Measurements from ENCODE around the gene SLC39A2. TPM values are rescaled to one million over a fixed set of nuclear protein-coding genes. Genes with fewer than 3 reads are reported as not detected.
A peak's percentile ranks its signal among the peaks of the same experiment; 100 is the strongest.

Gene SLC39A2
- total and polyA plus RNA-seq, 2 experiments from 2014 or later = 4.2 to 6.2 TPM

- peak overlapping the region; percentile 87 for H3K4me2 ChIP-seq
- H4K20me1 ChIP-seq (ENCODE audit: insufficient read depth, poor library complexity, severe bottlenecking) = no peaks in the 10 kb centered on the region
- H2AFZ ChIP-seq = peak overlapping the region; percentile 92
- 14% methylated on average over 8 of the region's 8 CpGs for WGBS (ENCODE audit: low lambda C conversion rate, missing lambda C conversion rate)
- H3K79me2 ChIP-seq = no peaks in the 10 kb centered on the region
- TF ChIP-seq EZH2 (IDR thresholded peaks at IDR 0.05; ENCODE audit: borderline replicate concordance) (no peak), CTCF (IDR thresholded peaks at IDR 0.05; ENCODE audit: poor library complexity) (no peak), EZH2phosphoT487 (IDR thresholded peaks at IDR 0.05; ENCODE audit: low read depth, severe bottlenecking, unreplicated experiment) (no peak)
- no peak overlapping the region for H3K4me3 ChIP-seq
- H3K9me2 ChIP-seq (replicated peaks; ENCODE audit: insufficient read depth) = no peaks in the 10 kb centered on the region
- no peak for DNase-seq (ENCODE audit: low spot score)
- peaks cover 21% of the 10 kb centered on the region for H3K4me1 ChIP-seq (ENCODE audit: insufficient read depth)
- no peaks in the 10 kb centered on the region for H3K36me3 ChIP-seq (replicated peaks; ENCODE audit: insufficient read depth, low read depth)
- no peaks in the 10 kb centered on the region for H3K27me3 ChIP-seq
- H3K27ac ChIP-seq = peak overlapping the region; percentile 78
- H3K9me3 ChIP-seq (ENCODE audit: low read depth) = no peaks in the 10 kb centered on the region
Measured at GRCh38 chr14:20971705-20972021, 27.4 kb upstream of the SLC39A2 start.

GRCh38 chr14:20973501-20973900 lies 25.6 kb upstream of the SLC39A2 start:
- no peak for TF ChIP-seq CTCF (IDR thresholded peaks at IDR 0.05; ENCODE audit: poor library complexity)
- TF ChIP-seq EZH2 (IDR thresholded peaks at IDR 0.05; ENCODE audit: borderline replicate concordance) = no peak
- TF ChIP-seq EZH2phosphoT487 (IDR thresholded peaks at IDR 0.05; ENCODE audit: low read depth, severe bottlenecking, unreplicated experiment) = no peak
- no peaks in the 10 kb centered on the region for H3K27me3 ChIP-seq
- 92% methylated on average over 3 of the region's 3 CpGs for WGBS (ENCODE audit: low lambda C conversion rate, missing lambda C conversion rate)
- no peaks in the 10 kb centered on the region for H3K79me2 ChIP-seq
- no peak for DNase-seq (ENCODE audit: low spot score)
- H2AFZ ChIP-seq = no peak overlapping the region
- no peak overlapping the region for H3K27ac ChIP-seq
- no peaks in the 10 kb centered on the region for H4K20me1 ChIP-seq (ENCODE audit: insufficient read depth, poor library complexity, severe bottlenecking)
- no peaks in the 10 kb centered on the region for H3K36me3 ChIP-seq (replicated peaks; ENCODE audit: insufficient read depth, low read depth)
- H3K4me1 ChIP-seq (ENCODE audit: insufficient read depth) = peaks cover 26% of the 10 kb centered on the region
- H3K4me2 ChIP-seq = no peak overlapping the region
- H3K9me3 ChIP-seq (ENCODE audit: low read depth) = no peaks in the 10 kb centered on the region
- no peak overlapping the region for H3K4me3 ChIP-seq
- H3K9me2 ChIP-seq (replicated peaks; ENCODE audit: insufficient read depth) = no peaks in the 10 kb centered on the region

- no peaks in the 10 kb centered on the region for H3K79me2 ChIP-seq
- H2AFZ ChIP-seq = no peak overlapping the region
- no peaks in the 10 kb centered on the region for H4K20me1 ChIP-seq (ENCODE audit: insufficient read depth, poor library complexity, severe bottlenecking)
- no peaks in the 10 kb centered on the region for H3K36me3 ChIP-seq (replicated peaks; ENCODE audit: insufficient read depth, low read depth)
- DNase-seq (ENCODE audit: low spot score) = no peak
- no peaks in the 10 kb centered on the region for H3K9me2 ChIP-seq (replicated peaks; ENCODE audit: insufficient read depth)
- no peak for TF ChIP-seq EZH2 (IDR thresholded peaks at IDR 0.05; ENCODE audit: borderline replicate concordance)
- TF ChIP-seq CTCF (IDR thresholded peaks at IDR 0.05; ENCODE audit: poor library complexity) = no peak
- no peak for TF ChIP-seq EZH2phosphoT487 (IDR thresholded peaks at IDR 0.05; ENCODE audit: low read depth, severe bottlenecking, unreplicated experiment)
- H3K9me3 ChIP-seq (ENCODE audit: low read depth) = no peaks in the 10 kb centered on the region
- peaks cover 20% of the 10 kb centered on the region for H3K4me1 ChIP-seq (ENCODE audit: insufficient read depth)
- H3K27me3 ChIP-seq = no peaks in the 10 kb centered on the region
- no peak overlapping the region for H3K4me2 ChIP-seq
- H3K4me3 ChIP-seq = no peak overlapping the region
- WGBS (ENCODE audit: low lambda C conversion rate, missing lambda C conversion rate) = 94% methylated on average over 1 of the region's 1 CpG
- no peak overlapping the region for H3K27ac ChIP-seq
Measured at GRCh38 chr14:20976291-20976690, 22.8 kb upstream of the SLC39A2 start.

- DNase-seq (ENCODE audit: low spot score) = no peak
- Histone ChIP-seq H3K9me2 (replicated peaks; ENCODE audit: insufficient read depth) (no peaks in the 10 kb centered on the region), H3K9me3 (ENCODE audit: low read depth) (no peaks in the 10 kb centered on the region), H3K27ac (no peak overlapping the region), H3K4me1 (ENCODE audit: insufficient read depth) (peaks cover 15% of the 10 kb centered on the region), H3K36me3 (replicated peaks; ENCODE audit: insufficient read depth, low read depth) (no peaks in the 10 kb centered on the region), H3K4me3 (no peak overlapping the region), H3K79me2 (no peaks in the 10 kb centered on the region), H3K27me3 (no peaks in the 10 kb centered on the region), H3K4me2 (no peak overlapping the region), H2AFZ (no peak overlapping the region), H4K20me1 (ENCODE audit: insufficient read depth, poor library complexity, severe bottlenecking) (no peaks in the 10 kb centered on the region)
- 75% methylated on average over 1 of the region's 1 CpG for WGBS (ENCODE audit: low lambda C conversion rate, missing lambda C conversion rate)
- no peak for TF ChIP-seq EZH2 (IDR thresholded peaks at IDR 0.05; ENCODE audit: borderline replicate concordance)
- no peak for TF ChIP-seq EZH2phosphoT487 (IDR thresholded peaks at IDR 0.05; ENCODE audit: low read depth, severe bottlenecking, unreplicated experiment)
- no peak for TF ChIP-seq CTCF (IDR thresholded peaks at IDR 0.05; ENCODE audit: poor library complexity)
Measured at GRCh38 chr14:20978687-20979086, 20.4 kb upstream of the SLC39A2 start.
